ENCODE measurements around the gene KCNQ1.
"Not testable (repeated sequence)": the region's sequence is repeated elsewhere in the genome, so short reads cannot be mapped to it uniquely, and the experiment has no call there.

KCNQ1 gene

DNA sequence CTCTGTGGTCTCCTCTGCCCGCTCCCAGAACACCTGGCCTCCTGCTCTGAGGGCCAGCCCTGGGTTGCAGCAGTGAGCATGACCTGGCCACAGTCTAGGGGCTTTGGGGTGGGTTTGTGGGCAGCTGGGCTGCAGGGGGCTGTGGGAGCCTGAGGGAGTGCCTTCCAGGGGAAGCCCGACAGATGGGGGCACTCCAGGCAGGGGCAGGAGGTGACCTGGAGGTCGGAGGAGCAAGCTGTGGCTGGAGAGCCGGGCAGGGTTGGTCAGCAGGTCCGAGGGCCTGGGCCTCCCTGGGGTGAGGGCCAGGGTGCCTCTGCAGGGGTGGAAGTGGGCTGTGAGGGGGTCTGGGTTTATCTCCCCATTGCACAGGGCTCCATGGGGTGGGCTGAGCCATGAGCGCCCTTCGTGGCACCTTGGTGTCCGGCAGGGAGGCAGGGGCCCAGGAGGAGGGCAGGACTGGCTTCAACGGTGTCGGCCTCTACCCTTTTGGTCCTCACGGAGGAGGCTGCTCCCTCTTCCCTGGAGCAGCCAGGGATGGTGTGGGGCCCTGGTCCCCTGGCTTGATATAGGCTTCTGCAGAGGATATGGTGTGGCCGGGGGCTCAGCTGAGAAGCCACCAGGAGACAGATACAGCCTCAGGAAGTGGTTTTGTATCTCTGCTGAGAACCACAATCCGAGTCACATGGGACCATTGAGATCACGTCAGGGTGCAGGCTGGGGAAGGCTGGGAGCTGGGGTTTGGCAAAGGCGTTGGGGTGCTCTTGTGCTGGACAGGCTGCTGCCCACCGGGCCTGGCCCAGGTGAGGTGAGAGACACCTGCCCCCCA lies 22.3 kb downstream of the KCNQ1 start:
- no peak for DNase-seq (ENCODE audit: low read depth)
- no peak overlapping the region for H3K4me3 ChIP-seq (ENCODE audit: low read depth, low read length)

DNA sequence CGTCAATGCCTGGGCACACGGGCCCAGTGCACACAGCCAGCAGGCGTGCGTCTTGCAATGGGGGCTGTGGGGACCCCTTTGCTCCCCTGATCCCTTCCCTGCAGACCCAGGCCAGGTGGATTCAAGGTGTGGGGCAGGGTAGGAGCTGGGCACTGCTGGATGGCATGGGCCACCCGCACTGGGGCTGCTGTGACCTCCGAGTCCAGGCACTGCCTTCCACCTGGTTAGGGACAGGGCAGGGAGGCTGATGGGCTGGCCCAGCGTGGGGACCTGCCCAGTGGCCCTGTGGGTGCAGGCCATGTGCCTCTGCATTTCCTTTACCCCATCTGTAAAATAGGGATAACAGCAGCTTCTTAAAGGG lies 22.9 kb downstream of the KCNQ1 start:
- no peak overlapping the region for H3K4me3 ChIP-seq (ENCODE audit: low read depth, low read length)
- DNase-seq (ENCODE audit: low read depth), result no peak

DNA sequence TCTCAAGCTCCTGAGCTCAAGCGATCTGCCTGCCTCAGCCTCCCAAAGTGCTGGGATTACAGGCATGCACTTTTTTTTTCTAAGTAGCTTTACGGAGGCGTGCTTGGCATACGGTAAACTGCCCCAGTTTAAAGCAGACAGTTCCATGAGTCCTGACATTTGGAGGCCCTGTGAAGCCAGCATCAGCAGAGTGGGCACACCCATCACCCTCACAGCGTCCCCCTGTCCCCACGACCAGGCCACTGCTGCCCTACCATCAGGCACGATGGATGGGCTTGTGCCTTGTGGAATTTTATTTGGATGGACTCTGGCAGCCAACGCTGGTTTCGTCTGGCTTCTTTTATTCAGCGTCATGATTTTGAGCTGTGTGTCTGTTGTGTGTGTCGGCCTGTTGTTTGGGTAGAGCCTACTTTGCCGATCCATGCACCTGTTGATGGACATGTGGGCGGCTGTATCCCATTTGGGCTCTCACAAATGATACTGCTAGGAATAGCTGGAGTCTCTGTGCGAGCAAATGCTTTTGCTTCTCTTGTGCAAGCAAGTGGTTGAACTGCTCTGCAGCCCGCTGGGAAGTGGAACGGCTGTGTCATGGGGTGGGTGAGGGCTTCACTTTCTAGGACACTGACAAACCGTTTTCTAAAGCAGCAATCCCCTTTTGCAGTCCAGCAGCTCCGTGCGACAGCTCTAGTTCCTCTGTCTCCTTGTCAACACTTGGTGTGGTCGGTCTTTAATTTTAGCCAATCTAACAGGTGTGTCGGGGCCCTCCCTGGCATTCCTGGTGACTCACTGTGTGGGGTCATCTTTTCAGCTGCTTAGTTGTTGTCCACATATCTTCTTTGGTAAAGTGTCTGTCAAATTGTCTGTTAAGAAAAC lies 23.8 kb downstream of the KCNQ1 start:
- no peak overlapping the region for H3K4me3 ChIP-seq (ENCODE audit: low read depth, low read length)
- DNase-seq (ENCODE audit: low read depth), result no peak

DNA sequence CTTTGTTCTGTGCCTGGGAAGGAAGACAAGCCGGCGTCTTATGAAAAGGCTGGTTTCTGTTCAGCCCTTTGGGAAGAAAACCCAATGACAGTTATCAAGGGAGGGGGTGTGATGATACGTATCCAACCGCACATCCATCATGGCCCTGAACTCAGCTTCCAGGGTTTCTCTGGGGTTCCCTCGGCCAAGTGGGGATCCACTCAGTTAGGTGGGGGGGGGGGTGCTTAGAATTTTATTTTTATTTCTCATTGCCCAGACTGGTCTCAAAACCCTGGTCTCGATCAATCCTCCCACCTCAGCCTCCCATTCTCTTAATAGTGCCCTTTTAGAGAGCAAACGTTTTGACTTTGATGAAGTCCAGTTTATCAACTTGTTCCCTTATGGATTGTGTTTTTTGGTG lies 25.7 kb downstream of the KCNQ1 start:
- no peak overlapping the region for H3K4me3 ChIP-seq (ENCODE audit: low read depth, low read length)

DNA sequence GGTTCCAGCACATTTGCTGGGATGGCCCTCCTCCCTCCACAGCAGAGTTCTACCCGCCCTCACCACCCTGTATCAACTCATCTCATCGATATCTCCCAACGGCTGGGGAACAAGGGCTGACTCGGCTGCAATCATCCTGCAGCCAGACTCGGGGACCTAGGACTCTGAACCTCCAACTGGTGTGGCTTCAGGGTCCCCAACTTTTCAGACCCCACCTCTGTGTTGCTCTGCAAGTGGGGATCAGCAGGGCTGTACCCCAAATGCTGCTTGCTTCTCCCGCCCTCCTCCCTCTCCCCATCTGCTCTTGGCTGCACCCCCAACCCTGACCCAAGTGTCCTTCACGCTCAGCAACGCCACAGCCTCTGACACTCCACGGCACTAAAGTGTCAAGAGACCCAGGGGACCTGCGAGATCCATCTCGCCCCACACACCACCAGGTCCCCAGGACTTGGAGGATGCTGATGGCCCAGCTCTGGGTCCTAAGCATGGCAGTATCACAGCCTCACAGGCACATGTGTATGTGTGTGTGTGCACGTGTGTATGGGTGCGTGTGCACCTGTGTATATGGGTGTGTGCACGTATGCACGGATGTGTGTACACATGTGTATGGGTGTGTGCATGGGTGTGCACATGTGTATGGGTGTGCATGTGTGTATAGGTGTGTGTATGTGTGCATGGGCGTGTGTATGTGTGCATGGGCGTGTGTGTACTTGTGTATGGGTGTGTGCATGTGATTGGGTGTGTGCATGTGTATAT lies 26.4 kb downstream of the KCNQ1 start:
- H3K4me3 ChIP-seq (ENCODE audit: low read depth, low read length), result no peak overlapping the region
- no peak for DNase-seq (ENCODE audit: low read depth)

More for the DNA sequence above, 25.7 kb downstream of the KCNQ1 start:
- no peak for DNase-seq (ENCODE audit: low read depth)

DNA sequence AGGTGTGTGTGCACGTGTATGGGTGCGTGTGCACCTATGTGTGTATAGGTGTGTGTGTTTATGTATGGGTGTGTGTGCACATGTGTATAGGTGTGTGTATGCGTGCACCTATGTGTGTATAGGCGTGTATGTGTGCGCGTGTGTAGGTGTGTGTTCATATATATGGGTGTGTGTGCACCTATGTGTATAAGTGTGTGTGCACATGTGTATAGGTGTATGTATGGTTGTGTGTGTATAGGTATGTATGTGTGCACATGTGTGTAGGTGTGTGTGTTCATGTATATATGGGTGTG lies 26.9 kb downstream of the KCNQ1 start:
- no peak overlapping the region for H3K4me3 ChIP-seq (ENCODE audit: low read depth, low read length)
- DNase-seq (ENCODE audit: low read depth), result no peak

DNA sequence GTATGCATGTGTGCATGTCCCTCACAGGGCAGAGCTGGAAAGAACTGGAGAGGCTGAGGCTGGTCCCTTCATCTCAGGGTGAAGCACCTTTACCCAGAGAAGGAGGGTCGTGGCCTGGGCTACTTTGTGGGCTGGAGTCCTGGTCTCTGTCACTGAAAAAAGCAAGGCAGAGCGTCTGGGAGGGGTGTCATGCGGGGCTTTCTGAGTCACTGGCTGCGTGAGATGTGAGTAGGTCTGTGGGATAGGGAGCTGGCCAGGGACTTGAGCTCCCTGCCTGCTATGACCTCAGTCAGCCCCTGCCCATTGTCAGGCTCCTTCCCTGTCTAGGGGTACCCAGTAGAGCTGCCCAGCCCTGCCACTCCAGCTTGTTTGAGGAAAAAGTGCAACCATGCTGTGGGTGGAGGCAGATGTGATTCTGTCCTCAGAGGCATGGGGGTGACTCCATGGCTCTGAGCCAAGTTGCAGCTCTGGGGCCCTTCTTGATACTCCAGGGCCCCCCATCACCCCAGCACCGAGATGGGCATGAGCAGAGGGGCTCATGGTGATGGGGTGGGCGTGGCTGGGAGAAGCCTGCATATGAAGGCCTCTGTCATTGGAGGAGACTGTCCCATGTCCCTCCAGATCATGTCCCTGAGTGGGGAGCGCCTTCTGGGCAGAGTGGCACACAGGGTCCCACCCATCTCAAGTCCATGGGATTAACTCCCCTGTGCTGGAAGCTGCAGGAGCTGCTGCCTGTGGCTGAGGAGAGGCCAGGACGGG lies 27.8 kb downstream of the KCNQ1 start:
- no peak overlapping the region for H3K4me3 ChIP-seq (ENCODE audit: low read depth, low read length)
- DNase-seq (ENCODE audit: low read depth), result no peak

DNA sequence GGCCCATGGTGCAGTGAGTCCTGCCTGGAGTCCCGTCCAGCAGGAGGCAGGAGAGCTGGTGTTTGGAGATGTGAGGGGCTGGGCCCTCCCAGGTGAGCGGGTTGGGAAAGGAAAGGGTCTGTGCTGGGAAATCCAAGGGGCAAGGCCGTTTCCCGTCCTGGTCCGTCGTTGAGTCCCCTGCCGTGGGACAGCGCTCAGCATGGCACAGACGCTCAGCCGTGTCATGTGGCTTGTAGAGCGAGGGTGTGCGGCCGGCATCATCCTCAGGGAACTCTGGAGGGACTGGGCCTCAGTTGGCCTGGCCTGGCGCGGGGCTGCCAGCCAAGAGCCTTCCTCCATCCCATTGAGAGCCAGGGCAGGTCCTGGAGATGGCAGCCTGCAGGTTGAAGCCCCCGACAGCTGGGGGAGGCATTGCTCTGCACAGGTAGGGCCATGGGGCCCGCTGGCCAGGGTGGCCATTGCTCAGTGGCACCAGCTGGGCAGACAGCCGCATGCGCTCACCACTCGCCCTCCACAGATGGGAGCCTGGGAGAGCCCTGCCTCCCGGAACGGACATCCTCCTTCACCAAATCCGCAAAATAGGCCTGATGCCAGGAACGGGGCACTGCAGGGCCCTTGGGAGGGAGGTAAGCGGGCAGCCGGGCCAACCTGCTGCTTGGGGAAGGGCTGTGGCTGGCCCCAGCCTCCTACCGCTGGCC lies 28.7 kb downstream of the KCNQ1 start:
- DNase-seq (ENCODE audit: low read depth), result no peak

DNA sequence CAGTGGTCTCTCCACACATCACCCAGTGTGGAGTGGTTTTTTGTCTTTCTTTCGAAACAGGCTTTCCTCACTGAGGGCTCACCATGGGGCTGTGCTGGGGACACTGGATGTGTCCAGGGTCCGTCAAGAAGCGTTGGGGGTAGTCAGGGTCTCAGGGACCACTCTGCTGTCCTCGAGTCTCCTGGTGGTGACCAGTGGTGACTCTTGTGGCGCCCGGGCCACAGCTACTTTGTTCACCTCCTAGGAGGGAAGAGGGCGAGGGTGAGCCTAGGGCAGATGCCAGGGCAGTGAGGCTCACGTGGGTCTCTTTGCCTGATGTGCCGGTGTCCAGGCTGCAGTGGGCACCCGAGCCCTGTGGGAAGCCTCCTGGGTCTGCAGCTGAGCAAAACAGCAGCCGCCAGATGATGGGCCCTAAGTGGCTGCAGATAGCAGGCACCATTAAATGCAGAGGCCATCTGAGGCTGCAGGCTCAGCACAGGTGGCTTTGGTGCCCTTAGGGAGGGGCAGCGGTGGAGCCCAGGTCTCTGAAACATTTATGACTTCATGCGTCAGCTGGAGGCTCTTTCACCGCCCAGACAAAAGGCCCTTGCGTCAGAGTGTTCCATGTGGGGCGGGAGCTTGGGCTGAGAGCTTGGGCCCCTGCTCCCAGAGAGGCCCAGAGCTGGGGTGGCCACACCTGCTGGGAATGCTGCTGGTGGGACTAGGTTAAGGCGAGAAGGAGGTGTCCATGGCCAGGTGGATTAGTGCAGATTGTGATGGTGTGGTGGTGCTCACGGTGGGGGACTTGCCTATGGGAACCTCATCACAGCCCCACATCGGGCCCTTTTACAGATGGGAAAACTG lies 29.5 kb downstream of the KCNQ1 start:
- H3K4me3 ChIP-seq (ENCODE audit: low read depth, low read length), result no peak overlapping the region
- DNase-seq (ENCODE audit: low read depth), result no peak

More for the DNA sequence above, 28.7 kb downstream of the KCNQ1 start:
- H3K4me3 ChIP-seq (ENCODE audit: low read depth, low read length), result no peak overlapping the region

DNA sequence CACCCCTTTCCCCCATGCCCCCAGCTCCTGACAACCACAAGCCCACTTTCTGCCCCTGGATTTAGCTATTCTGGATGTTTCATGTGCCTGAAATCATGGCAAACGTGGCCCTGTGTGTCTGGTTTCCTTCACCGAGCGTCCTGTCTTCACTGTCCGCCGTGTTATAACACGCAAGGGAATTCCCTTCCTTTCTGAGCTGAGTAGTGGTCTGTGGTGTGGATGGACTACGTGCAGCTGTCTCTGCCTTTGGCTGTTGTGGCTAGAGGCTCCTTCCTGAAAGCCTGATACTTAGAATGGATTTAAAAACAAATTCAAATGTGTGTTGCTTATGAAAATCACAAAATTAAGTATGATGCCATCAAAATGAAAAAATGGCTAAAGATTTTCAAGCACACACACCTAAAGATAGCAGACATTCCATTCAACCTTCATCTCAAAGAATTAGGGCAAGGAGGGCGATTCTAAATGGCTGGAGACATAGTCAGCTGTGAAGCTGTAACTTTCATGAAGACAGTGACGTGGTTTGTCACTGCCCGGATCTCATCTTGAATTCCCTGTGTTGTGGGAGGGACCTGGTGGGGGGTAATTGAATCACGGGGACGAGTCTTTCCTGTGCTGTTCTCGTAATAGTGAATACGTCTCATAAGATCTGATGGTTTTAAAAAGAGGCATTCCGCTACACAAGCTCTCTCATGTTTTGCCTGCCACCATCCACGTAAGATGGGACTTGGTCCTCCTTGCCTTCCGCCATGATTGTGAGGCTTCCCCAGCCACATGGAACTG lies 30.5 kb downstream of the KCNQ1 start:
- H3K4me3 ChIP-seq (ENCODE audit: low read depth, low read length), result no peak overlapping the region
- no peak for DNase-seq (ENCODE audit: low read depth)

DNA sequence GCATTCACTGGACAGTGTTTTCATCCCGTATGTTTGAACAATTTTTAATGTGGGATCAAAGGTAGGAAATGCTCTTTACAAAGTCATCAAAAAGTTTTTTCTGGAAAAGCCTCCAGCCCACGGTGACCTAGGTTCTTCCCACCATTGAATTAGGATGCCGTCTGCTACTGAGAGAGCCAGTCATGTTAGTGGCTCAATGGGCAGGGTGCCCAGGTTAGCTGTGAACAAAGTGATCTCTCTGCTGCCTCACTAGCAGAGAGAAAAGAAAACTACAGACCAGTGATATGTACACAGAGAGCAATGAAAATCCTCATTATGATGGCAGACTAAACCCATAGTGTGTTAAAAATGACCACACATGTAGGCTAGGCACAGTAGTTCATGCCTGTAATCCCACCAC lies 32.4 kb downstream of the KCNQ1 start:
- H3K4me3 ChIP-seq (ENCODE audit: low read depth, low read length), result no peak overlapping the region
- no peak for DNase-seq (ENCODE audit: low read depth)

DNA sequence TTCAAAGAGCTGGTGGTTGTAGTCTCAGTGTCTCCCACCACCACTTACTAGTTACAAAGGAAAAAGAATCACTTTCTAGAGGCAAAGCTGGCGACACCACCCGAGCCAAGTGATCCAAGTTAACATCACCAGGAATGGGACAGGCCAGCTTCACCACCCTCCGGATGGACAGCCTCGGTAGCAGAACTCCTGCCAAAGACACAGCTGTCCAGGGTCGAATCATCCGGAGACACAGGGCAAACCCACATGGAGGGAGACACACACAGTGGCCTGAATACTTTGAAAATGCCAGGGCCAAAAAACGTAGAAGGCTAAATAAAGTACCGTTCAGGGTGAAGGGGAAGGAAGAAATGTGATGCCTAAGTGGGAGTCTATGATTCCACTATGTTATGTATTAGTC lies 33.1 kb downstream of the KCNQ1 start:
- no peak overlapping the region for H3K4me3 ChIP-seq (ENCODE audit: low read depth, low read length)
- no peak for DNase-seq (ENCODE audit: low read depth)

DNA sequence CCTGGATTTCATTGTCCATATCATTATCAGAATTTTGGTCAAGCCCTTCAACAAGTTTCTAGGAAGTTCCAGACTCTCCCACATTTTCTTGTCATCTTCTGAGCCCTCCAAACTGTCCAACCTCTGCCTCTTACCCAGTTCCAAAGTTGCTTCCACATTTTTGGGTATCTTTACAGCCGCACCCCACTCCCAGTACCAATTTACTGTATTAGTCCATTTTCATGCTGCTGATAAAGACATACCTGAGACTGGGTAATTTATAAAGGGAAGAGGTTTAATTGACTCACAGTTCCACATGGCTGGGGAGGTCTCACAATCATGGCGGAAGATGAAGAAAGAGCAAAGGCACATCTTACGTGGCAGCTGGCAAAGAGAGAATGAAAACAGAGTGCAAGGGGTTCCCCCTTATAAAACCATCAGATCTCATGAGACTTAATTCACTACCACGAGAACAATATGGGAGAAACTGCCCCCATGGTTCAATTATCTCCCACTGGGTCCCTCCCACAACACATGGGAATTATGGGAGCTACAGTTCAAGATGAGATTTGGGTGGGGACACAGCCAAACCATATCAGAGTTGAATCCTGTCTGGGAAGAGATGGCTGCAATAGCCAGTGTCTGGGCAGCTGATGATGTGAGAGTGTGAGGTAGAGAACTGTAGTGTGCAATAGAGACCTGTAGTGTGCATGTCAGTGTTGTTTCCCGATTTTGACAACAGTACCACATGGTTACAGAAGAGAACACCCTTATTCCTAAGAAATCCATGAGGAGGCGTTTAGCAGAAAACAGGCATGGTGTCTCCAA lies 35.5 kb downstream of the KCNQ1 start:
- H3K4me3 ChIP-seq (ENCODE audit: low read depth, low read length), result not testable (repeated sequence)

DNA sequence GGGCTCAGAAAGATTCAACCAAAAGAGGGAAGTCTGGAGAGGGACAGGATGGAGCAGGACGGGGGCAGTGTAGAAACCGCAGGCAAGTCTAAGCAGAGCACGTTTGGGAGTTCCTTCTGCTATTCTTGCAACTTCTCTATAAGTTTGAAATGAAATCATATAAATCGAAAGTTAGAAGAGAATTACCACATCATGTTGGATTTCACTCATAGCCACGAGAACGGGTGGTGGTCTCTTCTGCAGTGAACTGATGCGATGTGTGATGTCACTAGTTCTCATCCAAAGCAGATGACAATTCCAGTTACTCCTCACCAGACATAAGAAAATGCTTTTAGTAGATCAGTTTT lies 36.0 kb downstream of the KCNQ1 start:
- H3K4me3 ChIP-seq (ENCODE audit: low read depth, low read length), result no peak overlapping the region
- DNase-seq (ENCODE audit: low read depth), result no peak

More for the DNA sequence above, 35.5 kb downstream of the KCNQ1 start:
- not testable (repeated sequence) for DNase-seq (ENCODE audit: low read depth)

DNA sequence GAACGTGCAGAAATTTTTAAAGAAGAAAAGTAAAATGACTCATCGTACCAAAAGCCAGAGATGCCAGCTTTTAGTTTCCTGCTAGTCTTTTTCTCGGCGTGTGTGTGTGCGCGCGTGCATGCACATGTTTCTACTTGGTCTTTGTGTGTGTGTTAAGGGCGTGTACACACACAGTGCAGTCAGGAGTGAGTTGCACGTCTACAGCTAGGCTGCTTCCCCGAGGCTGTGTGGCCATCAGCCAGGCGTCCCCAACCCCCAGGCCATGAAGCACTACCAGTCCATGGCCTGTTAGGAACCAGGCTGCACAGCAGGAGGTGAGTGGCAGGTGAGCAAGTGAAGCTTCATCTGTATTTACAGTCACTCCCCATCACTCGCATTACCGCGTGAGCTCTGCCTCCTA lies 36.4 kb downstream of the KCNQ1 start:
- no peak for DNase-seq (ENCODE audit: low read depth)
- no peak overlapping the region for H3K4me3 ChIP-seq (ENCODE audit: low read depth, low read length)

DNA sequence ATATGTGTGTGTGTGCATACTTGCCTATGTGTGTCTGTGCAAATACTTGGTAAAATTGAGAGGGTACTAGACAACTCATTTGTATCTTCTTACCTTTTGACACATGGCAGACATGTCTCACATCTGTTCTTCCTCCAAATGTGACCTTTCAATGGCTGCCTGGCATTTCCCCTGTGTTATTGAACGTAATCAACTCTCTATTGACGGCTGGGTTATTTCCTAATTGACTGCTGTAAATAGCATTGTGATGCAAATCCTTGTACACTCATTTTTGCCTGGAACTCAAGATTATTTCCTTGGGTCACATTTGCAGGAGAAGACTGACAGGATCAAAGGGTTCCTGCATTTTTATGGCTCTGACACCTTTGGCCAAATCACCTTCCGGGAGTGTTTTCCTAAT lies 37.4 kb downstream of the KCNQ1 start:
- no peak overlapping the region for H3K4me3 ChIP-seq (ENCODE audit: low read depth, low read length)
- no peak for DNase-seq (ENCODE audit: low read depth)

DNA sequence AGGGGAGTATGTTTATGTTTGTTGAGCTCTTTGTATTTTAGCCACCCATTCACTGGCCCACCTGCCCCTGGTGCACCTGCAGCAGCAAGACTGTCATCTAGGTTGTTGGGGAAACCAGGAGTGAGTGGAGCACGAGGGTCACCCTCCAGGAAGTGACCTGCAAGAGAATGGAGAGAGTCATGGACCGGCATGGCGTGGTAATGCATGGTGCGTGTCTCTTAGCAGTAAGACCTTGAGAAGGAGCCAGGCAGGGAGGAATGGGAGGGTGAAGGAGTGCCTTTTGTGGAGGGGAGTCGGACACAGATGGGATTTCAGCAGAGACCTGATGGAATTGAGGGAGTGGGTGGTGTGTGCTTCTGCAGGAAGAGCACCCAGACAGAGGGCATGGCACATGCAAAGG lies 37.9 kb downstream of the KCNQ1 start:
- H3K4me3 ChIP-seq (ENCODE audit: low read depth, low read length), result no peak overlapping the region
- DNase-seq (ENCODE audit: low read depth), result no peak

Measured in skeletal muscle cell (primary cell).